GM12801 (cell line): ENCODE data around the gene LDB3.

ENCODE experiments used
- CTCF ChIP-seq: IDR thresholded peaks from one replicate; pipeline ENCODE4 v1.5.1; 2011; ENCODE audit warnings: control low read depth; ENCODE audit not compliant: insufficient read length; ENCODE audit errors: extremely low read depth

LDB3 gene

GRCh38 chr10:86723009-86723408 lies 54.7 kb downstream of the LDB3 start:
- no peak for TF ChIP-seq CTCF

GRCh38 chr10:86724445-86724844 lies 56.1 kb downstream of the LDB3 start:
- TF ChIP-seq CTCF = no peak

GRCh38 chr10:86725980-86726676 lies 57.8 kb downstream of the LDB3 start:
- no peak for TF ChIP-seq CTCF

- no peak for TF ChIP-seq CTCF
Observed at GRCh38 chr10:86726677-86726999, 58.3 kb downstream of the LDB3 start.

GRCh38 chr10:86727470-86727869 lies 59.2 kb downstream of the LDB3 start:
- no peak for TF ChIP-seq CTCF

- TF ChIP-seq CTCF = no peak
Observed at GRCh38 chr10:86728056-86728455, 59.7 kb downstream of the LDB3 start.

- no peak for TF ChIP-seq CTCF
Observed at GRCh38 chr10:86729677-86730076, 61.4 kb downstream of the LDB3 start.
